Activated CD8-positive, alpha-beta memory T cell treated with anti-CD3 and anti-CD28 coated beads for 48 hours (primary cell): ENCODE measurements around the gene PC.
"Not testable (repeated sequence)": the region's sequence is repeated elsewhere in the genome, so short reads cannot be mapped to it uniquely, and the experiment has no call there.

Experiments used
- DNase-seq, 3 experiments: peaks; one replicate each; pipeline ENCODE4 v3.0.0-alpha.2; 2020; ENCODE audit warnings: low read depth in 2 of 3, low spot score in 2 of 3

PC gene, protein sequence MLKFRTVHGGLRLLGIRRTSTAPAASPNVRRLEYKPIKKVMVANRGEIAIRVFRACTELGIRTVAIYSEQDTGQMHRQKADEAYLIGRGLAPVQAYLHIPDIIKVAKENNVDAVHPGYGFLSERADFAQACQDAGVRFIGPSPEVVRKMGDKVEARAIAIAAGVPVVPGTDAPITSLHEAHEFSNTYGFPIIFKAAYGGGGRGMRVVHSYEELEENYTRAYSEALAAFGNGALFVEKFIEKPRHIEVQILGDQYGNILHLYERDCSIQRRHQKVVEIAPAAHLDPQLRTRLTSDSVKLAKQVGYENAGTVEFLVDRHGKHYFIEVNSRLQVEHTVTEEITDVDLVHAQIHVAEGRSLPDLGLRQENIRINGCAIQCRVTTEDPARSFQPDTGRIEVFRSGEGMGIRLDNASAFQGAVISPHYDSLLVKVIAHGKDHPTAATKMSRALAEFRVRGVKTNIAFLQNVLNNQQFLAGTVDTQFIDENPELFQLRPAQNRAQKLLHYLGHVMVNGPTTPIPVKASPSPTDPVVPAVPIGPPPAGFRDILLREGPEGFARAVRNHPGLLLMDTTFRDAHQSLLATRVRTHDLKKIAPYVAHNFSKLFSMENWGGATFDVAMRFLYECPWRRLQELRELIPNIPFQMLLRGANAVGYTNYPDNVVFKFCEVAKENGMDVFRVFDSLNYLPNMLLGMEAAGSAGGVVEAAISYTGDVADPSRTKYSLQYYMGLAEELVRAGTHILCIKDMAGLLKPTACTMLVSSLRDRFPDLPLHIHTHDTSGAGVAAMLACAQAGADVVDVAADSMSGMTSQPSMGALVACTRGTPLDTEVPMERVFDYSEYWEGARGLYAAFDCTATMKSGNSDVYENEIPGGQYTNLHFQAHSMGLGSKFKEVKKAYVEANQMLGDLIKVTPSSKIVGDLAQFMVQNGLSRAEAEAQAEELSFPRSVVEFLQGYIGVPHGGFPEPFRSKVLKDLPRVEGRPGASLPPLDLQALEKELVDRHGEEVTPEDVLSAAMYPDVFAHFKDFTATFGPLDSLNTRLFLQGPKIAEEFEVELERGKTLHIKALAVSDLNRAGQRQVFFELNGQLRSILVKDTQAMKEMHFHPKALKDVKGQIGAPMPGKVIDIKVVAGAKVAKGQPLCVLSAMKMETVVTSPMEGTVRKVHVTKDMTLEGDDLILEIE

GRCh38 chr11:66958232-66958955, at the start of gene PC:
PC (minus strand) TSS chr11:66958383; CDS start chr11:66872159, 86,224 bp downstream.
- DNase-seq, result peak; percentile 82 to 96 (median 87)

- no peak for DNase-seq
Measured at GRCh38 chr11:67007126-67007525, 48.9 kb upstream of the PC start.

DNA sequence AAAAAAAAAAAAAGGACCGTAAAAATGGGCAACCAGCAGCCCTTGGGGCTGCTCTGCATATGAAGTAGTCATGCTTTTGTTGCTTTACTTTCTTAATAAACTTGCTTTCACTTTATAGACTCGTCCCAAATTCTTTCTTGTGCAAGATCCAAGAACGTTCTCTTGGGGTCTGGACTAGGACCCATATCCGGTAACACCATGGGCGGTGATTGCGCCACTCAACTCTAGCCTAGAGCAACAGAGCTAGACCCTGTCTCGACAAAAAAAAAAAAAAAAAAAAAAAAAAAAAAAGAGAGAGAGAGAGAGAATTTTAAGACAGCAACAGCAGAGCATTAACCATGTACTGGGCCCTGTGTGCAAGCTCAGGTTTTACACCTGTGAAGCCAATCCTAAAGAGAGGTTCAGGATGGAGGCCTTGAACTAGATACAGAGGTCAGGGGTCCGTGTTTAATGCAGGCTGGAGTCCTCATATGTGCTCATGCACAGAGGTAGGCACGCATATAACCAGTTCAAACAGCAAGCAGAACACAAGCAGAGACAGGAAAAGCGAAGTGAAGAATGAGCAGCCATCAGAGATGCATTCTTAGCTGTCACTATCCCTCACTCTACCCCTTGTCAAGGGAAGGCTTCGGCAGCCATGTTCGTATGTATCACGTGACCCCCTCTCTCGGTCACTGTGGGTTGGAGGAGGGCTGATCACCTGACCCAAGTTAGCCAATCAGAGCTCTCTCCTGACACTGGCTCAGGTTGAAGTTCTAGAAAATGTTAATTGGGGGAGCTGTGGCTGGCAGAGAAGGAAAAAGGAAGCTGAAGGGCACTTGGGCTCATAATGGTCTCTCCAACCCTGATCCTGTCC, 48.1 kb upstream of the PC start:
- no peak for DNase-seq

- not testable (repeated sequence) for DNase-seq
Measured at GRCh38 chr11:67005200-67005599, 47.0 kb upstream of the PC start.

DNA sequence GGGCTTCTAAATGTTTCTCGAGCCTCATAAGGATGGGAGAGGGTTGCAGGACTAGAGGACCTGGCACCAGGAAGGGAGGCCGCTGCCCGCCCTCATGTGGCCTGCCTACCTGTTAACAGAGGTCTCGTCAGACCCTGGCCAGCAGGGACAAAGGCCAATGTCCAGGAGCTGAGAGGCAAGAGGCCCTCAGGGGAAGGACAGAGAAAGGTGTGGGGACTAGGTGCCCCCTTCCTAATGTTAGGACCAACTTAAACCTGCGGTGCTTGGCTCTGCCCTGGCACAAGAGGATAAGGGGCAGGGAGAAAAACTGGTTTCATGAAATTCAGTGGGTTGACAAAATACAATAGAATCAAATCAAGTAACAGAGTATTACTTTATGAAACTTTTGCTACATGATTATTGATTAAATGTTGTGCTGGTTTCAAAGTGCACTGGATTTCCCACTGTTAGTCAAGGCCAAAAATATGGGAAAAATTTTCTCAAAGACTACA, 44.8 kb upstream of the PC start:
- DNase-seq, result no peak

DNA sequence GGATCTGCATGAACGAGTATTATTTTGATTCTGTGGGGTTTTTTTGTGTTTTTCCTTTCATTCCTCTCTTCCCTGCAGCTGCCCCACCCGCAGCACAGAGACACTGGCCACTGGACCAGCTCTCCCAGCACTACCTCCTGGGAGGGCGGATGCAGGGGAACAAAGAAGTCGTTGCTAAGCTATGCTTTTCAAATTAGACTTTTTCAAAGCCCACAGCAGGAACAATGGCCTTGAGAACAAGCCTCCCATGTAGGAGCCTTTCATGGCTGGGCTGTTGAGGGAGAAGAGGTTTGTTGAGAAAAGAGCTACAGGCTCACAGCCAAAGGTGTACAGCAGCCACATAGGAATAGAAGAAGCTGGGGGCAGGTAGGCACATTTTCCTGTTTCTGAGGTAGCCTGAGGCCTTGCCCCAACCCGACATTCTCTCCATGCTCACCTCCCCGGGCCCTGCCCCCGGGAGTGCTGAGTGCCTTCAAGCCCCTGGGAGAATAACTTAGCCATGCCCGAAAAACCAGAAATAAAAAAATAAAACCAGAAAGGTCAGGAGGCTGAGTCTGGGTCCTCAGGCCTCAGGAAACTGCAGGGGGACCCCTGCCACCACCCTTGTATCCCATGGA, 44.2 kb upstream of the PC start:
- no peak for DNase-seq

GRCh38 chr11:67001332-67001731, 43.1 kb upstream of the PC start:
- no peak for DNase-seq

DNA sequence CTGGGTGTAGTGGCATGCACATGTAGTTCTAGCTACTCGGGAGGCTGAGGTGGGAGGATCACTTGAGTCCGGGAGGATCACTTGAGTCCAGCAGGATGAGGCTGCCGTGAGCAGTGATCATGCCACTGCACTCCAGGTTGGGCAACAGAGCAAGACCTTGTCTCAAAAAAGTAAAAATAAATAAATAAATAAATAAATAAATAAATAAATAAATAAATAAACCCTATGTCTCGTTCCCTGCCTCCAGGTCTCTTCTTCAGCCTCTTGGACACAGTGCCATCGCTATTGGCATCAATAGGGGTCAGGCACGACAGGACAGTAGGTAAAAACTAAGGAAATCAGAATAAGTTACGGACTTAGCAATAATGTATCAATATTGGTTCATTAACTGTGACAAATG, 41.4 kb upstream of the PC start:
- DNase-seq, result no peak

DNA sequence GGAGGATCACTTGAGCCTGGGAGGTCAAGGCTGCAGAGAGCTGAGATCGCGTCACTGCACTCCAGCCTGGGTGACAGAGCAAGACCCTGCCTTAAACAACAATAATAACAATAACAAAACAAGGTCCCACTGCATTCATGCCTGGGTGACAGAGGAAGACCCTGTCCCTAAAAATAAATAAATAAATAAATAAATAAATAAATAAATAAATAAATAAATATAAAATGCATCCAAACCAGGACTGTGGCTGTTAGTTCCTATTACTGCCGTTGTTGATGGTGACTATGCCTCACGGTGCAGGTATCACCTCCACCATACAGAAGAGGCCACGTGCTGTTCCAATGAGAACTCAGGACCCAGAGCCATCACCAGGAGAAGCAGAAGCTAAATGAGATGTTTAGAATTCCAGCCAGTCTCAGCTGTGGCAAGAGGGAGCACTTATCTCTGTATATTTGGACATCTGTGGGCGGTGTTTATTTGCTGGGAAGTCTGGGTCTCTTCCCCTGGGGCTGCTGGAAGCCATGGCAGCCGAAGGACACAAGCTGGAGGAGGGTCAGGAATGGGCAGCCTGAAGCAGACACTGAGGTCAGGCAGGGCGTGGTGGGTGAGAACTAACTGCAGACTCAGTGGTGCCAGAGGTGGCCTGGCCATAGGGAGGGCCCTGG, 38.6 kb upstream of the PC start:
- DNase-seq, result no peak

DNA sequence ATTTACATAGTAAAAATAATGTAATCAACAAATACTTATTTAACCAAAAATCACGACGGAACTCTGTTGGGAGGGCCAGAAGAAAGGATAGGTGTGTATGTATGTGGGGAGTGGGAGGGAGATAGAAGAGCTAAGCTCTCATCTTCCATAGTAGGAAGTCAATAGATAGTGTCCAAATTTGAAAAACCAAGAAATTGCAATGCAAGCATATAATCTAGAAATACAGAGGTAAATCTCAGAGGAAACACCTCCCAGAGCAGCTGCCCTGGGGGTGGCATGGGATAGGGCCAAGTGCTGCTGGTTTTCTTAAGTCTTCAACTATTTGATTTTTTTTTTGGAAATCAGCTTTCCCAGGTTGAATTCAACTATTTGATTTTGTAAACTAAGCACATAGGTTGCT, 33.9 kb upstream of the PC start:
- DNase-seq, result no peak

GRCh38 chr11:66989360-66989759, 31.2 kb upstream of the PC start:
- DNase-seq, result not testable (repeated sequence)

- not testable (repeated sequence) for DNase-seq
Measured at GRCh38 chr11:66988741-66989140, 30.6 kb upstream of the PC start.

DNA sequence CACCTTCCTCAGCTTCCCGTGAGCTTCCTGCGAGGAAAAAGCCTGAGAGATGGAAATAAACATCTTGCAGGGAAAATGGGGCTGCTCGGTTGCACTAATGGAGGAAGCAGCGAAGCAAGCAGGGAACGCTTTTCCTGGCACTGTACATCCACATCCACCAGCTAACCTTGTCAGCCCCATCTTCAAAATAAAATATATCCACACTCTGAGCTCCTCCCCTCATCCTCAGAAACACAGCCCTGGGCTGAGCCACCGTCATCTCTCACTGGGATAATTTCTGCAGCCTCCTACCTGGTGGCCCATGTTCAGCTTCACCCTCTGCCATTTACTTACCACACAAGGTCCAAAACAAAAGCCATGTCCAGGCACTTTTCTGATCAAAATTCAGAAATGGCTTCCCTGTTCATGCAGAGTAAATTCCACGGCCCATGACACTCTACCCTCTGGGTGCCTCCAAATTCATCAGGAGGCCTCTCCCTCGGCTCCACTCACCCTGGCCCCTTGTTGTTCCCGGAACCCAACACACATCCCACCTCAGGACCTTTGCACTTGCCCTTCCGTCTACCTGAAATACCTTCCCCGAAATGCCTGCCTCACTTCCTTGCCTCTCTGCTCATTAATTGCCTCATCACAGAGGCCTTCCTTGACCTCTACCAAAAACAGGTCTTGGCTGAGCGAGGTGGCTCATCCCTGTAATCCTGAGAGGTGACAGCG, 29.9 kb upstream of the PC start:
- no peak for DNase-seq

GRCh38 chr11:66987158-66987620, 29.0 kb upstream of the PC start:
- no peak for DNase-seq

DNA sequence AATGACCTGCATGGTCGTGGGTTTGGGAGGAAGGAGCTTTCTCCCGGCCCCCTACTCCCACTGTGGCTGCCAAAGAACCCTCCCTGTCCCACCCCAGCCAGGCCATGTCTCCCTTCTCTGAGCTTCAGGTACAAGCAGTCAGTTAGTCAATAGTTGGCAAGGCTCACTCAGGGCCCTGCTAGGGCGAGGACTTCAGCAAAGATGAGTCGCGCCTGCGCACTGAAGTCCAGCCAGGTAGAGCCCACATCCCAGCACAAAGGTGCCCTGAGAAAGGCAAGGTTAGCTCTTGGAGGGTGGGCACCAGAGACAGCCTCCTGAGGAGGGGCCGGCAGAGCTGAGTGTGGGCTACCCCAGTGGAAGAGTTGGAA, 28.0 kb upstream of the PC start:
- no peak for DNase-seq

- DNase-seq, result no peak
Measured at GRCh38 chr11:66985508-66986177, 27.5 kb upstream of the PC start.

DNA sequence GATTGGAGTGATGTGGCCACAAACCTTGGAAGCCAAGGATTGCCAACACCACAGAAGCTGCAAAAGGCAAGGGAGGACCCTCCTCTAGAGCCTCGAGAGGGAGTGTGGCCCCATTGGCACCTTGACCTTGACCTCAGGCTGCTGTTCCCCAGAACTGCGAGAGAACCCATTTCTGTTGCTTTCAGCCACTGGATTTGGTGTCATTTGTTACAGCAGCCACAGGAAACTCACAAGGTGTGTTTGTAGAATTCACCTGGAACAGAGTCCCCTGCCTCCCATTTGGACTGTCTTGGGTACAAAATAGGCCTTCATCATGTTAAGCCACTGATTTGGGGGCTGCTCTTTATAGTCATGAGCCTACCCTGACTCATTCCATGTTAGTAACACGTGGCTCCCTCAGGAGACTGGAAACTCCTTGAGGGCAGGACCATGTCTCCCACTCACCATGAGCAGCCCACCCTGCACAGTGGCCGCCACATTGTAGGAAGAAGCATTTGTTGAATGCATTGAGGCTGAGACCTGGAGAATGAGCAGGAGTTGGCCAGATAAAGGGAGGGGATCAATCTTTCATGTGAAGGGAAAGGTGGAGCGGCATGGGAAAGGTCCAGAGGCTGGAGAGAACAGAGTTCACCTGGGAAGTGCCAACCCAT, 25.2 kb upstream of the PC start:
- no peak for DNase-seq
